GM10847 (cell line): ENCODE measurements around the gene ERLEC1.

Source experiments
- POLR2A ChIP-seq: IDR thresholded peaks from 2 replicates; pipeline ENCODE4 v1.6.1; 2011; ENCODE audit not compliant: insufficient read length; ENCODE audit errors: extremely low read depth

Gene ERLEC1, protein sequence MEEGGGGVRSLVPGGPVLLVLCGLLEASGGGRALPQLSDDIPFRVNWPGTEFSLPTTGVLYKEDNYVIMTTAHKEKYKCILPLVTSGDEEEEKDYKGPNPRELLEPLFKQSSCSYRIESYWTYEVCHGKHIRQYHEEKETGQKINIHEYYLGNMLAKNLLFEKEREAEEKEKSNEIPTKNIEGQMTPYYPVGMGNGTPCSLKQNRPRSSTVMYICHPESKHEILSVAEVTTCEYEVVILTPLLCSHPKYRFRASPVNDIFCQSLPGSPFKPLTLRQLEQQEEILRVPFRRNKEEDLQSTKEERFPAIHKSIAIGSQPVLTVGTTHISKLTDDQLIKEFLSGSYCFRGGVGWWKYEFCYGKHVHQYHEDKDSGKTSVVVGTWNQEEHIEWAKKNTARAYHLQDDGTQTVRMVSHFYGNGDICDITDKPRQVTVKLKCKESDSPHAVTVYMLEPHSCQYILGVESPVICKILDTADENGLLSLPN

DNA sequence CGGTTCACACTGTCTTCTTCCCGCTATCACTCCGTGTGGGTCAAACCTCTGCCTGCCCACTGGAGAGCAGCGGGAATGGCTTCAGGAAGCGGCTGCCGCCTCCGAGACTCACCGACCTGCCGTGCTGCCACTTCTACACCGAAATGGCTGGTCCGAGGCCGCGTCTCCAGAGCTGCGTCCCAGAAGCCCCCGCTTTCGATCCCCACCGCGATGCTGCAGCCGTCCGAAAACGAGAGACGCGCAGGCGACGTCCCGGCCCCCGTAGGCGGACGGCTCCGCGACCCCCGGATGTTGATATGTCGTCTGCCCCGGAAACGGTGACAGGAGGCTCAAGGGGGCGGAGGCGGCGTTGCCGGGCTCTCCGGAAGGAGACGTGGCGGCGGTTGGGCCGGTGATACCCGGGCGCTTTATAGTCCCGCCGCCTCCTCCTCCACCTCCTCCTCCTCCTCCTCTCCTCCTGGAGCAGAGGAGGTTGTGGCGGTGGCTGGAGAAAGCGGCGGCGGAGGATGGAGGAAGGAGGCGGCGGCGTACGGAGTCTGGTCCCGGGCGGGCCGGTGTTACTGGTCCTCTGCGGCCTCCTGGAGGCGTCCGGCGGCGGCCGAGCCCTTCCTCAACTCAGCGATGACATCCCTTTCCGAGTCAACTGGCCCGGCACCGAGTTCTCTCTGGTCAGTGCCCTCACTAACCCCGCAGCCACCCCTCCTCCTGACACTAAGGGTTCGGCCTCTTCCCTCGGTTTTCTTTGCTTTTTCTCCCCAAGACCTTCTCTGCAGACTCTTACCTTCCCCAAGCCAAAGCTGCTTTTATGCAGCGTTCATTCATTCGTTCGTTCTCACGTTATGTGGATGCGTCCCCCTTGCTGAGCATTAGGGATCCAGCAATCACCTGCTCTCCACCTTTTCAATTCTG lies at the start of gene ERLEC1, which contains the start of gene ASB3:
Gene ERLEC1, plus strand, starts transcription at position 340 of the 909 bp plus-strand sequence. Its CDS starts 167 bp downstream, at position 507.
Gene ASB3, minus strand, starts transcription at position 249 of the 909 bp plus-strand sequence. CDS start 21,381 bp downstream, outside the sequence.
- peak; percentile 63 for TF ChIP-seq POLR2A

DNA sequence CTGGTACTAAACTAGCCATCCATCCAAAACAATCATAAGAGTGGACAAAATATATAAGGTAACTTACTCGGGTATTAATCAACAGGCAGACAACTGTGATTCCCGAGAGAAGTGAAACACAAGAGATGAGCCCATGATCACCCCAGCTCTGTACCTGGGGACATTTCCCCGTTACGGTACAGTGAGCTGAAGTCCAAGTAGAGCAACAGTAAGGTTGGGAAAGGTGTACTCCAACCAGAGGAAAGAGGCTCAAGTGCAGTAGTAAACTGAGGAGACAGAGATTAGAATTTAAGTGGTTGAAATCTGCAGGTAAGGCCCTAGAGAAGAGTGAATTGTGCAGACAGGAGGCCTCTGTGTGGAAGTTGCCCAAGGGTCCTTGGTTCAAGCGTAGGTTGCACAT lies 49.8 kb upstream of the ERLEC1 start:
- no peak for TF ChIP-seq POLR2A

DNA sequence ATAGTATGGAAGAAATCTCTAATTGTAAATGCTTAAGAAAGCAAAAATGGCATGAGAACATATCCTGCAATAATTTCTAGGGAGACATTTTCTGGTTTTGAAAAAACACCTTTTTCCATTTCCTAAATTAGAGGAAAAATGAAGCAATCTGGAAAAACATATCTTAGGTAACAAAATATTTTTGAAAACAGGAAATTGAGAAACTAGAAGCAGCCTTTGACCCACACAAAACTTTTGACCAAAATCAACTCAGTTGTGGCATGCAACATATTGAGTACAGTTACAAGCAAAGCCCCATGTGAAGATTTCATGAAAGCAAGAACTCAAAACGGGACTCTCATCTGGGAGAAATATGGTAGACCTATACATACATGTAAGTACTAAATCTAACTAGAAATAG lies 47.8 kb upstream of the ERLEC1 start:
- no peak for TF ChIP-seq POLR2A

DNA sequence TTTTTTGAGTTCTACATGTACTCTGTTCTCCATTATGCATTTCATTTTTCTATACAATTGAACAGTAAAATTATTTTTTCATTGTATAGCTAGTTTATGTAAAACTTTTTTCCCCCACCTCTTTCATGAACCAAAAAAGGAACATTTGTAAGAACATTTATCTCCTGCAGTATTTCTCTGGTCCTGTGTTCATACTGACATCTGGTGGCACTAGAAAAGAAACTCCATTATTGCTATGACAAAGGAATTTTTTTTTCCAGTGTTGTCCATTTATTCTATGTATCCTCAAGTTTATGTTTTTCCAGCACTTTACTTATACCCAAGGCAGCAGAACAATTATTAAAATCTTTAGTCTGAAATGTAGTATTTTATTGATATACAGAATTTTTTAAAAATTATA lies 46.7 kb upstream of the ERLEC1 start:
- TF ChIP-seq POLR2A, result no peak

DNA sequence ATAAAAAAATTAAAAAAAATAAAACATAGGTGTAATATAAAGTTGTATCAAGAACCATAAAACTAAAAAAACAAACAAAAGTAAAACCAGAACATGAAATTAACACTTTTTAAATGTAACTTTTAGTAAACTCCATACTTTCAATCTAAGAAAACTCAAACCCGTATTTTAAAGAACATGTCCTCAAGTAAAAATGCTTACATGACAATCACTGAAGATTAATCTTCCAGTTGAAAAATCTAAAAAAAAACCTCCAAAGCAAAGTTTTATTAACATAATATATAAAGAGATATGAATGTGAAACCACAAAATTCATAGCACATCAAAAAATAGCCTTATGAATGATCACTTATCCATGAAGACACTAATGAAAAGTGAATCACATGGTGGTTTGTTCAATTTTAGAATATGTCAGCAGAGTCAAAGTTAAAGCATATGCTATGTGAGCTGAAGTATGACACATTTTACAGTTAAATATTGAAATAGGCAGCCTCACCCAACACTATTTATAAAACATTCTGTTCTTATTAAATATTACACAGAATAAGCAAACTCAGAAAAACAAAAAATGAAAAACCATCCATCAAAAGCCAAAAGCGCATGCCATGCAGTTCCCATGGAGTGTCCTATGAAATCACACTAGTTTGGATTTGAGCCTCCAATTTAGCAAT lies 42.3 kb upstream of the ERLEC1 start:
- no peak for TF ChIP-seq POLR2A

DNA sequence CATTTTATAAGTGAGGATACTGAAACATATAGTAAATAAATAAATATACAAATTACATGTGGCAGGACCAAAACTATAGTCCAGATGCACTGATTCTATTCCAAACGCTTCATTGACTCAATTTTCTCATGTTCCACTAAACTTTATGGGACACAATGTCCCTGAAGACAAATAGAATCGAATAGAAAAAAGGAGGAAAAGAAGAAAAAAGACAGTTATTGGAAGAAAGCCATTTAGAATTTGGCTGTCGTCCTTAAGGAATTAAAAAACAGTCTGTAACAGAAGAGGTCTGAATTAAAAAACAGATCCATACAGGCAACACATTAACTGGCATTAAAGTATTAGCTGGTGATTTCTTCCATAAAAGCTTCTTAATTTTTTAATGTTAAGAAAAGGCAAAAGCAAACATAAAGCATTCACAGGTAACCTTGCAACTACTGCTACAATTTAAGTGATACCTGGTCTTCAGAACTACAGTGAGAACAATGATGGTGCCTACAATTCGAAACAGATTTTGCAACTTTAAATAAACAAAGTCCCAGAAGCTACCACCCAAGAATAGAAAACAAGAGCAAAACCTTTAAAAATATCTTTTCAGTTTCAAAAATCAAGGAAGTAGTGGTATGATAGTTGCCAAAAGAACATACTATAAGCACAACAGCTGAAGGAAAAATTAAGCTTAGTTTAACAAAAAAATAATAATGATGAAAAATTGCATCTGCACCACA lies 36.6 kb upstream of the ERLEC1 start:
- no peak for TF ChIP-seq POLR2A

DNA sequence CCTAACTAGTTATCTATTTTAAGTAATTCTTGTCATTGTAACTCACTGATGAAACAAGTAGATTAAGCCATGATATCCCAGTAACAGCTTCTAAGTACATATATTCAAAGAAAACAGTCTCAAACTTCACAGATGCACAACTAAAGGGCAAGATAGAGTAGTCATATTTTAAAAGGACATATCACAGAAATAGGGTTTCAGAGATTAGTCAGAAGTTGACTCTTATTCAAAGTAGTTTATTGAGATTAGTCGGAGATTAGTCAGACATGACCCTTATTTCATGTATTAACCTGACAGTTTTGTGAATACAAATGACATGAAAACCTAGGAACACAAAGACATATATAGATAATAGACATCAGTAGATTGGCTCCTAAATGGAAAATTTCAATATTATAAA lies 35.1 kb upstream of the ERLEC1 start:
- no peak for TF ChIP-seq POLR2A

DNA sequence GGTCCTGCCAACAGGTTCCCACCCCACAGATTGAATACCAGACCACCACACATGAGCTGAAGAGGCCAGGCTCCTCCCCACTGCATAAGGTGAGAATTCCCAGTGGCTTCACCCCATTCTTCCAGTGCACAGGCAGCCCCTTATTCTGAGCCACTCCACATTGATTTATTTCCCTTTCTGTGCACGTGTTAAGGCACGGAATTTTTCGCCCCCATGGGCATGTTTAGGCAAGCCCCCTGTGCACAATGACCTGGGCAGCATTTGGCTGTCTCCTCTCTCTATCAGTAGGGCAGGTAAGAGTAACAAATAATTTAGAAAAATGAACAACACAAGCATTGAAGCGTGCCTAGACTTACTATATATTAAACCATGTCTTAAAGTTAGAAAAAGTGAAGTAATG lies 34.5 kb upstream of the ERLEC1 start:
- TF ChIP-seq POLR2A, result no peak

DNA sequence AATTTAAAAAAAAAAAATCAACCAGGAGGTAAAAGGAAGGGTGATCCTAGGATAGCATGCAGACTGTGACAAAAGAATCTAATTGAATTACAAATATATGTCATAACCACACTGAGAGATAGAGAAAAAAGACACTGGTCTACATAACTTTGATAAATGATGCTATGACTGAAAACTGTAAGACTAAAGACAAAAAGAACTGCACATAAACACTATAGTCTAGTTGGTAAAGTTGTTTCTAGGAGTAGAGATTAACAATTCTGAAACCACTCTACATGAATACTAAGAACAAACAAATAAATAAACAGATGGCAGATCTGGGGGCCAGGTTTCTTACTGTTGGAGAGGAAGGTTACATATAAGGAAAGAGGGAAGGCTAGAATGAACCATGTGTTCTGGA lies 33.8 kb upstream of the ERLEC1 start:
- no peak for TF ChIP-seq POLR2A

DNA sequence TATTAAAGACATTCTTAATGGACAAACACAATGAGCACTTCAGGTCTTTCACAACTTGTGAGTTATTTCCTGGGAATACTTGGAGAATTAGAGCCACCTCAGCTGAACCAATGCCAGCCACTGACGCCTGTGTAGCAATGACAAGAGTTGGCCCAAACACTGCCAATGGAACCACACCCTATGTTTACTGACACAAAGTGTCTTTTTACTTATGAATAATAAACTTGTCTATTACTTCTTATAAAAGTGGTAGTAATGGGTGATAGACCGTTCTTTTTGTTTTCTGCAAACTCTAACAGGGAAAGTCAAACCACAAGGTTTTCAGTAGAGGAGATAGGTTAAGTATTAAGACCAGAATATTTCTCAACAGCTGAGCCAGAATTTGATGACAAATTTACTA lies 31.7 kb upstream of the ERLEC1 start:
- TF ChIP-seq POLR2A, result no peak

DNA sequence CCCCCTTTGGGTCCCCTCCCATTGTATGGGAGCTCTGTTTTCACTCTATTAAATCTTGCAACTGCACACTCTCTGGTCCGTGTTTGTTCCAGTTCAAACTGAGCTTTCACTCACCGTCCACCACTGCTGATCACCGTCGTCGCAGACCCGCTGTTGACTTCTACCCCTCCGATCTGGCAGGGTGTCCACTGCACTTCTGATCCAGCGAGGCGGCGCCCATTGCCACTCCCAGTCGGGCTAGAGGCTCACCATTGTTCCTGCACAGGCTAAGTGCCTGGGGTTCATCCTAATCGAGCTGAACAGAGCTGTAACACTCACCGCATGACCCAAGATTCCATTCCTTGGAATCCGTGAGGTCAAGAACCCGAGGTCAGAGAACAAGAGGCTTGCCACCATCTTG lies 30.2 kb upstream of the ERLEC1 start:
- TF ChIP-seq POLR2A, result no peak

DNA sequence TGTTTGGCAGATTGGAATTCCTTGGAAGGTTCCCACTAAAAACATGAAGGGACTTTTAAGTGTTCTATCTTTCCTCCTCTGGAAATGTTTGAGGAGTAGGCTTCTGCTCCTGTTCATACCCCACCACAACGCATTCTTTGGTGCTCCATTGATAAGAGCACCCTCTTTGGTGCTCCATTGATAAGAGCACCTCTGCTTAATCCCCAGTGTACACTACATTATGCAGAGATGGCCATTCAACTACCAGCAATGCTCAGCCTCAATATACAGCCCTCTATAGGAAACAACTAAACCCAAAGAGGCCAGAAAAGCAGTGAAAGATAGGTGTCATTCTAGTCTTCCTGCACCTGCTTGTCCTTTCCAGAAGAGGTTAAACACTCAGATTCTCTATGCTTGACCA lies 21.1 kb upstream of the ERLEC1 start:
- no peak for TF ChIP-seq POLR2A

DNA sequence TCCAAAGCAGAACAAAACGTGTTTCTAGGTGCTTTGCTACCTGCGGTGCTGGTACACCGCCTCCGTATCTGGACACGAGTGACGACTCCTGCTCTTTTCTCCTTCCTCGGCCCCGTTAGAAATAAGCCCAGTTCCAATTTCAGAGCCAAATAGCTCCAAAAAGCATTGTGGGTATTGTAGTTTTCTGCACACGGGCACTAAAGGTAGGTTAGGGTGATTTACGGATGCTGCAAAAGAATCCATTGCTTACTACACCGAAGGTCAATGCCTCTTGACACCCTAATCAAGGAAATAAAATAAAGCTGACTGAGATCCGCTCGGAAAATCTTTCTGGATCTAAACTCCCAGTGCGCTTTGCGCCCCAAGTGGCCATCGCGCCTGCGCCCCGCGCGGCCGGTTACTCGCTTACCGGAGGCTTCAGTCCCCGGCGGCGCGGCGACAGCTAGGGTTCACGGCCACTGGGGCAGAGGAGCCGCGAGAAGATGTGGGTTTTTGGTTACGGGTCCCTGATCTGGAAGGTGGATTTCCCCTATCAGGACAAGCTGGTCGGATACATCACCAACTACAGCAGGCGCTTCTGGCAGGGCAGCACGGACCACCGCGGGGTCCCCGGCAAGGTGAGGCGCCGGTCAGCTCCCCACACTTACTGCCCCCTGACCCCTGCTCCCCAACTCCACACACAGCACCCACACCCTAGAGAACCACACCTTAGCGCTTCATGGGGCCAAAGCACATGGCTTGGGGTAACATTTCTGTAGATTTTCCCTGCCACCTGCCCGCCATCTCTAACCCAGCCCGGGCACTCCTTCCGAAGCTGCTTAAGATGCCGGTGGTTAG lies 19.2 kb upstream of the ERLEC1 start, which contains the start of gene CHAC2:
Gene CHAC2, plus strand, starts transcription at position 400 of the 837 bp plus-strand sequence. Its CDS starts 83 bp downstream, at position 483.
- no peak for TF ChIP-seq POLR2A

DNA sequence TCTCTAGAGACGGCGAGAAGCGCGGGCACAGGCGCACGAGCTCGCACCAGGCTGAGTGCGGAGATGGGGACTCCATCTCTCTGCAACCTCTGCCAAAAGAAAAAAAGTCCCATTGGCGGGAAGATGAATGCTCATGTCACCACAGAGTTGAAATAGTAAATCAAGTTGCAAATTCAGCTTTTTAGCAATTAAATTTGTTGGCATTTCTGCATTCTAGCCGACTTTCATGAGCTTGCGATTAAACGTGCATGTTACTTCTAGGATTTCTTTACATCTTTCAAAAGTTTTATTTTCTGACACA lies 18.7 kb upstream of the ERLEC1 start:
- TF ChIP-seq POLR2A, result no peak
